Kidney (tissue), 14 donors: Measurements from ENCODE around the gene TMEM203. TPM values are rescaled to one million over a fixed set of nuclear protein-coding genes. Genes with fewer than 3 reads are reported as not detected.

Experiments used
- DNase-seq, 5 donors: peaks; one replicate each; pipeline ENCODE4 v3.0.0-alpha.2; 2013 to 2020
- FAIRE-seq: peaks from 2 replicates; lab custom pipeline; 2012; peaks lifted over from hg19 to GRCh38; lab: Jason Lieb, UNC
- H3K27ac ChIP-seq, 2 donors: one replicate each; pipeline ENCODE4 v1.7.0; 2013; ENCODE audit warnings: low read depth in 2 of 2, low read length in 2 of 2, inconsistent platforms in 1 of 2
- H3K27me3 ChIP-seq: one replicate; pipeline ENCODE4 v1.7.1; 2013; ENCODE audit warnings: low read length, inconsistent platforms; ENCODE audit not compliant: control insufficient read depth, insufficient read depth
- H3K36me3 ChIP-seq, 3 donors: one replicate each; pipeline versions ENCODE4 v1.7.0 to v1.7.1; 2013; ENCODE audit warnings: low read length in 3 of 3, control low read depth in 1 of 3, inconsistent platforms in 1 of 3; ENCODE audit not compliant: insufficient read depth in 3 of 3, control insufficient read depth in 2 of 3
- H3K4me1 ChIP-seq, 3 donors: one replicate each; pipeline versions ENCODE4 v1.7.0 to v1.7.1; 2013; ENCODE audit warnings: low read length in 3 of 3, inconsistent platforms in 1 of 3, low read depth in 1 of 3; ENCODE audit not compliant: control insufficient read depth in 2 of 3, insufficient read depth in 2 of 3
- H3K4me3 ChIP-seq, 3 donors: one replicate each; pipeline versions ENCODE4 v1.7.0 to v1.8.1; 2013; ENCODE audit warnings: low read length in 3 of 3, control low read depth in 1 of 3, inconsistent platforms in 1 of 3
- H3K9ac ChIP-seq, 3 donors: one replicate each; pipeline versions ENCODE4 v1.7.0 to v1.7.1; 2013; ENCODE audit warnings: low read length in 3 of 3, control low read depth in 1 of 3, inconsistent platforms in 1 of 3
- H3K9me3 ChIP-seq, 3 donors: one replicate each; pipeline versions ENCODE4 v1.7.0 to v1.7.1; 2013; ENCODE audit warnings: low read length in 3 of 3, control low read depth in 1 of 3, inconsistent platforms in 1 of 3; ENCODE audit not compliant: control insufficient read depth in 2 of 3, insufficient read depth in 1 of 3
- CTCF ChIP-seq: IDR thresholded peaks from 3 replicates; pipeline ENCODE4 v1.5.1; 2012; ENCODE audit warnings: mild to moderate bottlenecking, moderate library complexity, borderline replicate concordance; ENCODE audit not compliant: insufficient read depth; ENCODE audit errors: extremely low read depth
- intact Hi-C: fragments of 100-400 bp; cut with DNase I; formaldehyde crosslinking; loops from one replicate; pipeline ENCODE4 v1.11.1; 2022
- polyA plus RNA-seq: library from polyadenylated mRNA; stranded (reverse); fragments of 350-450 nt; fragmentation: Illumina TruSeq; extraction: RNeasy Lipid Tissue Mini Kit (QIAGEN cat#74804); gene quantifications from one replicate; pipeline ENCODE4 v1.2.3, GENCODE V29; 2014; ENCODE audit warnings: low read depth, low replicate concordance; ENCODE audit not compliant: insufficient read depth
- total RNA-seq: library from RNA; stranded (reverse); fragmentation: NEBNext Ultra II Directional; extraction: Animal tissue kit (Norgen Biotek cat#: 25700); gene quantifications from one replicate; pipeline ENCODE4 v1.2.1, GENCODE V29; 2021
- donor health status: control.
- donor health status: control.
- donor health status: control.
- donor health status: control.
- donor health status: control.
- donor health status: DM: yes; HTN: yes; CAD: no.
- donor health status: Normal renal cell carcinoma (clear cell type).

TMEM203 gene
- total and polyA plus RNA-seq, 2 donors from 2014 or later, result 36.3 to 53.5 TPM

- H3K9me3 ChIP-seq, result no peaks in the 10 kb centered on the region
- intact Hi-C loops, result no loop called here
- H3K4me3 ChIP-seq, result no peak overlapping the region
- no peak overlapping the region for H3K9ac ChIP-seq
- no peak for TF ChIP-seq CTCF
- peaks cover 0 to 36% (median 2%) of the 10 kb centered on the region in 3 donors for H3K4me1 ChIP-seq
- no peaks in the 10 kb centered on the region for H3K27me3 ChIP-seq
- DNase-seq, result peak in 1 of 5 donors; percentile 83
- FAIRE-seq, result no peak
- no peaks in the 10 kb centered on the region for H3K36me3 ChIP-seq
- no peak overlapping the region for H3K27ac ChIP-seq
These were observed 16.2 kb upstream of the TMEM203 start for GRCh38 chr9:137221506-137222111.

DNA sequence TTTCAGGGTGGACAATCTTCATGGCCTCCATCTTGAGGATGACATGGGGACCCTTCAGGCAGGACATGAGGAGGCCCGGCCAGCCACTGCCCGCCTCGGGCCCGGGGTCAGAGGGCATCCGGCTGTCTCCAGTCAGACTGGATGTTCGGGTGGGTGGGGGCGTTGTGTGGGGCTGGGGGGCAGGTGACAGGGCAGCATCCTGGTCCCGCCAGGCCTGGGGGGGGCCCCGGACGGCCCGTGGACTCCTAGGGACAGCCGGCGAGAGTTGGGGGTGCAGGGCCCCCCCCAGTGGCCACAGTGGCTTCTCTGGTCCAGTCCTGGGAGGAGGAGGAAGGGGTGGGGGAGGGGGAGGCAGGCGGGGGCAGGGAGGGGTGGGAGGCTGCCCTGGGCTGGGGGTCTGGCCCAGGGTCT lies 15.7 kb upstream of the TMEM203 start:
- peaks cover 0 to 32% (median 2%) of the 10 kb centered on the region in 3 donors for H3K4me1 ChIP-seq
- H3K4me3 ChIP-seq, result no peak overlapping the region
- intact Hi-C loops, result no loop called here
- FAIRE-seq (no peak), DNase-seq (peak in 1 of 5 donors; percentile 80)
- H3K27ac ChIP-seq, result no peak overlapping the region
- H3K27me3 ChIP-seq, result no peaks in the 10 kb centered on the region
- H3K36me3 ChIP-seq, result no peaks in the 10 kb centered on the region
- no peak overlapping the region for H3K9ac ChIP-seq
- H3K9me3 ChIP-seq, result no peaks in the 10 kb centered on the region
- no peak for TF ChIP-seq CTCF

DNA sequence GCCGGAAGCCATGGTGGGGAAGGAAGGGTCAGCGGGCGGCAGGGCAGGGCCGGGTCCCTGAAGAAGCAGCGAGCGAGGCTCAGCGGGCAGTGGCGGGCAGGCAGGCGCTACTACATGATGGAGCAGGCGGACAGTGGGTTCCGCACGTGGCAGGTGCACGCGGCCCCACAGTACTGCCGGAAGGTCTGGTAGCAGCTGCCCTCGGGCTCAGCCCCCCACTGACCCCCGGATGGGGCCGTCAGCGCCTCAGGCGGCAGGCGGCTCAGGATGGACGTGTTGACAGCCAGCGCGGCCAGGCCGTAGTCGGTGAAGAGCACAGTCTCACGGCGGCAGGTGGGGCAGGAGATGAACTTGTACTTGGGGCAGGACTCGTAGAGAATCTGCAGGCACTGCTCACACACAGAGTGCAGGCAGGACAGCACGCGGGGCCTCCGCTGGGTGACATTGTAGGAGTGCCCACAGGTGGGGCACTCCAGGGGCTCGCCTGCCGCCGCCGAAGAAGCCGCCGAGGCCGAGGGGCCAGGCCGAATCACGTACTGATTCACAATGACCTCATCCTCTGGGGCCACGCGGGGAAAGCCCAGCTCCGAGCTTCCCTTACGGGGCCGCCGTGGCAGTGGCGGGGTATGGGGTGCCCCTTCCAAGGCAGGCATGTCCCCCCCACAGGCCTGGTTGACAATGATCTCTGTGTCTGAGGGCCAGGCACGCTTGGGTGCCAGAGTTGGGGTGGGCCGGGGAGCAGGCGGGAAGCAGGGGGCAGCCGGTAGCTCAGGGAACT lies 15.1 kb upstream of the TMEM203 start:
- no peak for TF ChIP-seq CTCF
- DNase-seq, result peak in 1 of 5 donors; percentile 63
- H3K9me3 ChIP-seq, result no peaks in the 10 kb centered on the region
- H3K27ac ChIP-seq, result no peak overlapping the region
- no peaks in the 10 kb centered on the region for H3K27me3 ChIP-seq
- H3K4me3 ChIP-seq, result no peak overlapping the region
- H3K9ac ChIP-seq, result no peak overlapping the region
- H3K4me1 ChIP-seq, result peaks cover 0 to 30% (median 2%) of the 10 kb centered on the region in 3 donors
- intact Hi-C loops, result no loop called here
- no peak for FAIRE-seq
- H3K36me3 ChIP-seq, result no peaks in the 10 kb centered on the region
